Activated CD8-positive, alpha-beta T cell treated with anti-CD3 and anti-CD28 coated beads for 36 hours (primary cell): ENCODE results near the gene SEMA7A. TPM values are rescaled to one million over a fixed set of nuclear protein-coding genes. Genes with fewer than 3 reads are reported as not detected.
A peak's percentile ranks its signal among the peaks of the same experiment; 100 is the strongest.

Source experiments
- ATAC-seq: fragments of 200-7000 bp; cut with Tn5 transposase; one replicate; pipeline ENCODE4 v1.10.0; 2021; ENCODE audit warnings: mild to moderate bottlenecking, moderate library complexity
- CTCF ChIA-PET: fragments of 350-600 bp; sonication (Branson Sonifier 250); formaldehyde crosslinking; loops from one replicate; lab custom pipeline; 2021; ENCODE audit warnings: antibody characterized with exemption; lab: Charles Lee
- POLR2A ChIA-PET: fragments of 350-600 bp; sonication (Branson Sonifier 250); formaldehyde crosslinking; loops from one replicate; lab custom pipeline; 2021; ENCODE audit warnings: antibody characterized with exemption; lab: Charles Lee
- DNase-seq: peaks from one replicate; pipeline ENCODE4 v3.0.0-alpha.2; 2020
- H3K27ac Mint-ChIP-seq: one replicate; pipeline ENCODE4 v1.8.0; 2021; ENCODE audit warnings: mild to moderate bottlenecking, mixed read lengths
- H3K27me3 Mint-ChIP-seq: one replicate; pipeline ENCODE4 v1.8.0; 2021; ENCODE audit warnings: mixed read lengths
- H3K36me3 Mint-ChIP-seq: one replicate; pipeline ENCODE4 v1.8.0; 2021; ENCODE audit warnings: low read depth, mixed read lengths
- H3K4me1 Mint-ChIP-seq: one replicate; pipeline ENCODE4 v1.8.0; 2021; ENCODE audit warnings: low read depth, mixed read lengths
- H3K4me3 Mint-ChIP-seq: one replicate; pipeline ENCODE4 v1.8.0; 2021; ENCODE audit warnings: mild to moderate bottlenecking, moderate library complexity, mixed read lengths
- H3K9me3 Mint-ChIP-seq: one replicate; pipeline ENCODE4 v1.8.0; 2021; ENCODE audit warnings: mixed read lengths
- CTCF ChIP-seq: fragments of 200-600 bp; IDR thresholded peaks from one replicate; pipeline ENCODE4 v1.8.0; 2022; ENCODE audit warnings: antibody characterized with exemption, mild to moderate bottlenecking
- intact Hi-C: fragments of 100-400 bp; cut with micrococcal nuclease; formaldehyde crosslinking; loops from one replicate; pipeline ENCODE4 v1.10.0; 2022
- total RNA-seq, 2 experiments: library from RNA; stranded (reverse); gene quantifications; one replicate each; pipeline ENCODE4 v1.2.3, GENCODE V29; 2021

Gene SEMA7A
- total RNA-seq, 2 experiments from 2014 or later, result 62.4 TPM

DNA sequence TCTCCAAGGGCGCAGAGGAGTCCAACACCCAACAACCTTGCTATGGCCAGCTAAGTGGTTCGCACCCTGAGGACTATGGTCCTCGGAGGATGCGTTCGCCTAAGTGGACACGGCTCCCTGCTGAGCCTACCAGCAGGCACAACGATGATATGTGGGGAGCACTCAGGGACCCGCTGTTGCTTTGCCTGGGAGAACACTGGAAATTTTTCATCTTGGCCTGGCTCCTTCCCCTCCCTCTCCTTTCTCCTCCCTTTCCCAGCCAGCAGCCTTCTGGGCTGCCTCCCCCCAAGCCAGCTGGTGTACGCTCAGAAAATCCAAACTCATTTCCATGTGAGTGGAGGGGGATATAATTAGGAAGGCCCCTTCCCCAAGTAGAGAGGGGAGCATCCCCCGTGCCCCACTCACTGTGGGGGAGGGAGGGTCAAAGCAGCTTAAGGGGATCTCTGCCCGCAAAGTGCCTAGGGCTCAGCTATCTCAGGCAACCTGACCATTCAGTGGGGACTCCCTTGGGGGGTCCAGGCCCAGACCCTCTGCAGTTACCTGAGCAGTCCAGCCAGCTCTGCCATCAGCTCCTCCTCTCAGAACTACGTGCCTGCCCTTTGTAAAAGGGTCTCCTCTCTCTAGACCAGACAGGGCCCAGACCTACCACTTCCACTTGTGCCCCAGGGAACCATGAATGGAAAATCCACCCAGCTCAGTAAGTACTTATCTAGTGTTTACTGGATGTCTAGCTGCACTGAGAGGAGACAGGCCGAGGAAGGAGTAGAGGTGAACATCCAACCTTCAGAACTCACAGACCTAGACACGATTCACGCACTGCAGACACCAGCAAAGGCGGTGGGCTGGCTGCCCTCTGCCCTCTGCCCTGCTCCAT, 742 bp upstream of the SEMA7A start:
- CTCF ChIA-PET, result interaction anchor here (0.6 to 38.4 kb wide), 3 partner anchors 31 to 114 kb away, joined by 3 to 840 read pairs (median 8); no protein-coding TSS in a partner anchor
- no peak for ATAC-seq
- H3K27ac Mint-ChIP-seq, result peak overlapping the region; percentile 89
- no peaks in the 10 kb centered on the region for H3K9me3 Mint-ChIP-seq
- H3K4me1 Mint-ChIP-seq, result peaks cover 58% of the 10 kb centered on the region
- H3K4me3 Mint-ChIP-seq, result peak overlapping the region; percentile 80
- no peak for DNase-seq
- intact Hi-C loops, result no loop called here
- no peak for TF ChIP-seq CTCF
- POLR2A ChIA-PET, result interaction anchor here (0.5 to 7.3 kb wide), 9 partner anchors 29 to 223 kb away, joined by 3 to 56 read pairs (median 3); no protein-coding TSS in a partner anchor
- peaks cover 32% of the 10 kb centered on the region for H3K36me3 Mint-ChIP-seq
- H3K27me3 Mint-ChIP-seq, result no peaks in the 10 kb centered on the region

- POLR2A ChIA-PET, result interaction anchor here (1.0 to 7.3 kb wide), 4 partner anchors 31 to 180 kb away, joined by 3 to 56 read pairs (median 14); no protein-coding TSS in a partner anchor
- DNase-seq, result peak; percentile 48
- Mint-ChIP-seq H3K9me3 (no peaks in the 10 kb centered on the region), H3K36me3 (peaks cover 38% of the 10 kb centered on the region), H3K27ac (peak overlapping the region; percentile 81), H3K4me1 (peaks cover 64% of the 10 kb centered on the region), H3K4me3 (peak overlapping the region; percentile 93), H3K27me3 (no peaks in the 10 kb centered on the region)
- no peak for ATAC-seq
- TF ChIP-seq CTCF, result no peak
- CTCF ChIA-PET, result interaction anchor here (38.4 kb wide), 1 partner anchor 54 kb away, joined by 840 read pairs; no protein-coding TSS in a partner anchor
- intact Hi-C loops, result no loop called here
Observed at GRCh38 chr15:74432968-74433591, 678 bp downstream of the SEMA7A start.

DNA sequence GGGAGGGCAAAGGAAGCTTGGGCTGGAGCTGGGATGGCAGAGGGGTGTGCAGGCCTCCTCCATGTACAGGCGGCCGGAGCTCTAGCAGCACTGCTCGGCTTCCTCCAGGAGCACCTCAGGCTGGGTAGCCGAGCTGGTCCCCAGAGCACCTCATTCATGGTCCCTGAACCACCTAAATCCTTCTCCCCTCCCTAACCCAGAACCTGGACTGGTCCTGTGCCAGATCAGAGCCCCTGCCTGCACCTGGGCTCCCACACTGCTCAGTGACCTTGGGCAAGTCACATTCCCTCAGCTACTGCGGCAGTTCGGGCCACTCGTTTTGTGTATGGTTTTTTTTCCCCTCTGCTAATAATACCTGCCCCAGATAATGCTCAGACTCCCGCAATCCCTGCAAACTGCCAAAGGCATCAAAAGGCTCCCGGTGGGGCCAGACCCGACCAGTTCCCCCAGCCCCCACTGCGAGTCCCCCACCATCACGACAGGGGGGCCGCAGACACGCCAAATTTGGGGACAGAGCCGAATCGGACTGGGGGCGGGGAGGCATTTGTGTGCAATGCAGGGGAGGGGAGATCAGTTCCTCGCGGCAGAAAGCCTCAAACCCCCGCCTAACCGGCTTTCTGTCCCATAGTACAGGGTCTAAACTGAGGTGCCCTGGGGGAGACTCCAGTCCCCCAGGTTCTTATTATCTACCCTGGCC, 1.3 kb downstream of the SEMA7A start:
- H3K36me3 Mint-ChIP-seq, result peaks cover 44% of the 10 kb centered on the region
- intact Hi-C loops, result no loop called here
- POLR2A ChIA-PET, result interaction anchor here (1.1 to 7.3 kb wide), 3 partner anchors 30 to 58 kb away, joined by 4 to 56 read pairs (median 14); no protein-coding TSS in a partner anchor

DNA sequence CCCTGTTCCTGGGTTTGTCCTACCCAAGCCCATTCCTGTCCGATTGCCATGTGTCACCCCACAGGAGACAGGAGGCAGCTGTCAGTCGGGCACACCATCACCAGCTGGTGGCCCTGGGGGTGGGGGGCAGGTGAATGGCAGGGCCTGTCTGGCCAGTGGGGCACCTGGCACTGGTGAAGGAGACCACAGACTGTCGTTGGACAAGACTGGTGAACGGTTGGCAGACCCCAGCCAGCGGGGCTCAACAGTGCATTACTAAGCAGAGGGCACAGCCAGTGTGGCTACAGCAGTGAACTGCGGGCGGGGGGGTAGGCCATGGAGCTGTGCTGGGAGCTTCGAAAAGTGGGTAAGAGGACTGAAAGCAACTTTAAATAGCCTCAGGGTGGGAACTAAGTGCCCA, 2.1 kb downstream of the SEMA7A start:
- Mint-ChIP-seq H3K36me3 (peaks cover 50% of the 10 kb centered on the region), H3K4me3 (peak overlapping the region; percentile 93), H3K9me3 (no peaks in the 10 kb centered on the region), H3K27ac (peak overlapping the region; percentile 81), H3K27me3 (no peaks in the 10 kb centered on the region), H3K4me1 (peaks cover 77% of the 10 kb centered on the region)
- intact Hi-C loops, result no loop called here
- no peak for TF ChIP-seq CTCF
- CTCF ChIA-PET, result interaction anchor here (0.7 to 38.4 kb wide), 7 partner anchors 10 to 303 kb away, joined by 3 to 840 read pairs (median 3); no protein-coding TSS in a partner anchor
- DNase-seq, result peak; percentile 58
- POLR2A ChIA-PET, result interaction anchor here (1.1 to 7.3 kb wide), 5 partner anchors 29 to 57 kb away, joined by 3 to 56 read pairs (median 5); no protein-coding TSS in a partner anchor
- ATAC-seq, result no peak

More for the DNA sequence above, 1.3 kb downstream of the SEMA7A start:
- CTCF ChIA-PET, result interaction anchor here (0.6 to 38.4 kb wide), 7 partner anchors 9 to 304 kb away, joined by 3 to 840 read pairs (median 3); no protein-coding TSS in a partner anchor
- TF ChIP-seq CTCF, result no peak
- Mint-ChIP-seq H3K4me3 (peak overlapping the region; percentile 93), H3K27me3 (no peaks in the 10 kb centered on the region), H3K27ac (peak overlapping the region; percentile 81), H3K4me1 (peaks cover 71% of the 10 kb centered on the region), H3K9me3 (no peaks in the 10 kb centered on the region)
- ATAC-seq, result no peak
- DNase-seq, result no peak
